SK-N-SH (cell line): ENCODE data around the gene AKT2. TPM values are rescaled to one million over a fixed set of nuclear protein-coding genes. Genes with fewer than 3 reads are reported as not detected.

Experiments used
- CTCF ChIA-PET: fragments of 300-600, 350-600 bp; formaldehyde crosslinking; extraction: SDS; loops from one replicate; lab custom pipeline; 2021; lab: Yijun Ruan, JAX
- POLR2A ChIA-PET: fragments of 350-600 bp; sonication (Branson Sonifier 250); formaldehyde crosslinking; extraction: SDS; loops from one replicate; lab custom pipeline; 2020; ENCODE audit warnings: antibody characterized with exemption, inconsistent platforms; lab: Yijun Ruan, JAX
- DNase-seq: peaks from one replicate; pipeline ENCODE4 v3.0.0; 2012
- H2AFZ ChIP-seq: fragments of 200-600 bp; sonication (generic); 2 replicates; pipeline ENCODE4 v1.8.1; 2016; ENCODE audit warnings: antibody characterized with exemption, mild to moderate bottlenecking, low read depth
- H3F3A ChIP-seq: fragments of 200-600 bp; sonication (generic); replicated peaks from 2 replicates; pipeline ENCODE3; 2016; ENCODE audit warnings: antibody characterized with exemption, mild to moderate bottlenecking; ENCODE audit not compliant: insufficient read depth
- H3K27ac ChIP-seq, 2 experiments: fragments of 200-500 bp in 1 of 2; fragments of 200-600 bp in 1 of 2; sonication (Bioruptor generic) in 1 of 2; sonication (generic), shearing (Covaris generic) in 1 of 2; 2 replicates each; pipeline versions ENCODE4 v1.5.1 to v1.6.1; 2014 to 2016; ENCODE audit warnings: low read depth in 2 of 2, inconsistent platforms in 1 of 2, low read length in 1 of 2, mild to moderate bottlenecking in 1 of 2, mixed read lengths in 1 of 2
- H3K27me3 ChIP-seq: fragments of 200-600 bp; sonication (generic), shearing (Covaris generic); 2 replicates; pipeline ENCODE4 v1.6.1; 2016; ENCODE audit warnings: mixed run types; ENCODE audit not compliant: insufficient read depth
- H3K36me3 ChIP-seq, 2 experiments: fragments of 200-500 bp in 1 of 2; fragments of 200-600 bp in 1 of 2; sonication (Bioruptor generic) in 1 of 2; sonication (generic) in 1 of 2; replicated peaks in 1 of 2; 2 replicates each; pipeline versions ENCODE3 to v1.5.1; 2014 to 2016; ENCODE audit warnings: low read length in 1 of 2, mild to moderate bottlenecking in 1 of 2; ENCODE audit not compliant: insufficient read depth in 2 of 2, control insufficient read depth in 1 of 2
- H3K4me1 ChIP-seq, 2 experiments: fragments of 200-500 bp in 1 of 2; fragments of 200-600 bp in 1 of 2; sonication (Bioruptor generic) in 1 of 2; sonication (generic), shearing (Covaris generic) in 1 of 2; 2 replicates each; pipeline versions ENCODE4 v1.5.1 to v1.6.1; 2014 to 2016; ENCODE audit warnings: low read depth in 1 of 2, low read length in 1 of 2, mixed run types in 1 of 2; ENCODE audit not compliant: insufficient read depth in 2 of 2, control insufficient read depth in 1 of 2
- H3K4me2 ChIP-seq: fragments of 200-600 bp; sonication (generic), shearing (Covaris generic); 2 replicates; pipeline ENCODE4 v1.6.1; 2017; ENCODE audit warnings: mixed run types
- H3K4me3 ChIP-seq, 2 experiments: fragments of 200-500 bp in 1 of 2; fragments of 200-600 bp in 1 of 2; sonication (Bioruptor generic) in 1 of 2; sonication (generic), shearing (Covaris generic) in 1 of 2; 2 replicates each; pipeline versions ENCODE4 v1.5.1 to v1.8.1; 2014 to 2016; ENCODE audit warnings: low read depth in 2 of 2, inconsistent platforms in 1 of 2, low read length in 1 of 2, mild to moderate bottlenecking in 1 of 2, mixed read lengths in 1 of 2, moderate library complexity in 1 of 2
- H3K79me2 ChIP-seq: fragments of 200-600 bp; sonication (generic); 2 replicates; pipeline ENCODE4 v1.8.1; 2017; ENCODE audit warnings: mild to moderate bottlenecking; ENCODE audit not compliant: insufficient read depth
- H3K9ac ChIP-seq: fragments of 200-600 bp; sonication (generic); 2 replicates; pipeline ENCODE4 v1.6.1; 2017; ENCODE audit warnings: mixed run types
- H3K9me2 ChIP-seq: fragments of 200-600 bp; sonication (generic); 2 replicates; pipeline ENCODE4 v1.6.1; 2017; ENCODE audit warnings: mixed run types
- H3K9me3 ChIP-seq: fragments of 200-600 bp; sonication (generic); 2 replicates; pipeline ENCODE4 v1.6.1; 2017; ENCODE audit warnings: mixed run types, mild to moderate bottlenecking, moderate library complexity
- H4K20me1 ChIP-seq: fragments of 200-600 bp; sonication (generic); 2 replicates; pipeline ENCODE4 v1.6.1; 2017; ENCODE audit warnings: mild to moderate bottlenecking, mixed run types; ENCODE audit not compliant: insufficient read depth
- EP300 ChIP-seq, 2 experiments: IDR thresholded peaks; 2 replicates each; pipeline versions ENCODE4 v1.4.0 to v1.6.1; 2012; ENCODE audit warnings: borderline replicate concordance in 1 of 2, low read depth in 1 of 2, low read length in 1 of 2
- EZH2phosphoT487 ChIP-seq: fragments of 200-600 bp; sonication (generic); IDR thresholded peaks from 2 replicates; pipeline ENCODE4 v1.6.1; 2017; ENCODE audit warnings: low read depth, mixed run types, mild to moderate bottlenecking, antibody characterized with exemption, moderate library complexity, borderline replicate concordance
- FOSL2 ChIP-seq: IDR thresholded peaks from 2 replicates; pipeline ENCODE4 v1.4.0; 2012; ENCODE audit warnings: low read depth, mild to moderate bottlenecking, moderate library complexity, borderline replicate concordance
- FOXJ3 ChIP-seq: sonication (generic); formaldehyde crosslinking; IDR thresholded peaks from 2 replicates; pipeline ENCODE4 v1.5.1; 2020; ENCODE audit warnings: mild to moderate bottlenecking, missing genetic modification reagents
- MXI1 ChIP-seq: IDR thresholded peaks from 2 replicates; pipeline ENCODE4 v1.6.1; 2012; ENCODE audit warnings: mild to moderate bottlenecking, low read depth, low read length, improper control_type of control experiment
- RCOR1 ChIP-seq: fragments of 150-350 bp; IDR thresholded peaks from 2 replicates; pipeline ENCODE4 v1.6.1; 2017; ENCODE audit warnings: antibody characterized with exemption, low read length
- SIN3A ChIP-seq: IDR thresholded peaks from 2 replicates; pipeline ENCODE4 v1.6.1; 2012; ENCODE audit warnings: low read depth, mild to moderate bottlenecking, low read length, moderate library complexity, borderline replicate concordance
- TEAD4 ChIP-seq: IDR thresholded peaks from 2 replicates; pipeline ENCODE4 v1.4.0; 2012; ENCODE audit warnings: mild to moderate bottlenecking, borderline replicate concordance; ENCODE audit not compliant: insufficient read depth
- WGBS: methylation state at CpG from one replicate; pipeline ENCODE4 v1.1.6; 2017; ENCODE audit warnings: low lambda C conversion rate; 5-methylcytosine and 5-hydroxymethylcytosine counted together
- polyA plus RNA-seq, 3 experiments: library from polyadenylated mRNA; depleted of rRNA; stranded (reverse); fragments of >200 nt; gene quantifications; 2 replicates each; pipeline ENCODE4 v1.2.3, GENCODE V29; 2012
- TF ChIP-seq, protein P1 (sequence below): fragments of 150-350 bp; IDR thresholded peaks from 2 replicates; pipeline ENCODE4 v1.6.1; 2017; ENCODE audit warnings: antibody characterized with exemption, low read length, low read depth, borderline replicate concordance
- TF ChIP-seq, protein P2 (sequence below): IDR thresholded peaks from 2 replicates; pipeline ENCODE4 v1.4.0; 2012; ENCODE audit warnings: low read depth
- TF ChIP-seq, protein P3 (sequence below): IDR thresholded peaks from 2 replicates; pipeline ENCODE4; 2012

AKT2 gene
- polyA plus RNA-seq, 1 of the 3 experiments (the other 2 are of a cell fraction) = 99.8 TPM

DNA sequence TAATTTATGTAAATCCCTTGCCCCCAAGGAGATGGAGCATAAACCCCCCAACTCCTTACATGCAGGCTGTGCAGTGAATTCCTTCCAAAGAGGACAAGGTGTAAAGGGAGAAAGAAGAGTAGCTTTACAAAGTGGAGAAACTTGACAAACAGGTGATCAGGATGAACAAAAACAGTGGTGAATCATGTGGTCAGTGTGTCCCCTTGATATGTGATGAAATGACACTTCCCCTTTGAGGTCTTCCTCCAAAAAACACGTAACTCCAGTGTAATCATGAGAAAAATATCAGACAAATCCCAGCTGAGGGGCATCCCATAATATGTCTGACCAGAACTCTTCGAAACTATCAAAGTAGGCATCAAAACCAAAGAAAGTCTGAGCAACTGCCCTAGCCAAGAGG, 29.5 kb upstream of the AKT2 start:
- TF ChIP-seq FOXJ3 (CRISPR knock-in tag) (no peak), EP300 (IDR thresholded peaks at IDR 0.05; ENCODE audit: borderline replicate concordance in 1 of 2, low read depth in 1 of 2, low read length in 1 of 2) (no peak), EZH2phosphoT487 (no peak)
- no peaks in the 10 kb centered on the region for H3K9me2 ChIP-seq
- WGBS = 100% methylated on average over 2 of the region's 2 CpGs
- H3K27ac ChIP-seq = no peak overlapping the region
- H3K36me3 ChIP-seq = peaks cover 3 to 5% of the 10 kb centered on the region in 2 experiments
- no peaks in the 10 kb centered on the region for H3F3A ChIP-seq
- no peak overlapping the region for H2AFZ ChIP-seq
- H3K79me2 ChIP-seq = no peaks in the 10 kb centered on the region
- ChIA-PET CTCF (interaction anchor here (0.6 to 5.3 kb wide), 3 partner anchors 10 to 175 kb away, joined by 3 to 25 read pairs (median 4); no protein-coding TSS in a partner anchor), POLR2A (no interaction called here)
- H3K9me3 ChIP-seq = no peaks in the 10 kb centered on the region
- no peak overlapping the region for H3K4me2 ChIP-seq
- no peaks in the 10 kb centered on the region for H4K20me1 ChIP-seq
- H3K27me3 ChIP-seq = no peaks in the 10 kb centered on the region
- no peak for DNase-seq
- no peak overlapping the region for H3K4me3 ChIP-seq
- H3K4me1 ChIP-seq = peaks cover 0 to 5% of the 10 kb centered on the region in 2 experiments; a peak in 1 of 4 replicates
- H3K9ac ChIP-seq = no peak overlapping the region

DNA sequence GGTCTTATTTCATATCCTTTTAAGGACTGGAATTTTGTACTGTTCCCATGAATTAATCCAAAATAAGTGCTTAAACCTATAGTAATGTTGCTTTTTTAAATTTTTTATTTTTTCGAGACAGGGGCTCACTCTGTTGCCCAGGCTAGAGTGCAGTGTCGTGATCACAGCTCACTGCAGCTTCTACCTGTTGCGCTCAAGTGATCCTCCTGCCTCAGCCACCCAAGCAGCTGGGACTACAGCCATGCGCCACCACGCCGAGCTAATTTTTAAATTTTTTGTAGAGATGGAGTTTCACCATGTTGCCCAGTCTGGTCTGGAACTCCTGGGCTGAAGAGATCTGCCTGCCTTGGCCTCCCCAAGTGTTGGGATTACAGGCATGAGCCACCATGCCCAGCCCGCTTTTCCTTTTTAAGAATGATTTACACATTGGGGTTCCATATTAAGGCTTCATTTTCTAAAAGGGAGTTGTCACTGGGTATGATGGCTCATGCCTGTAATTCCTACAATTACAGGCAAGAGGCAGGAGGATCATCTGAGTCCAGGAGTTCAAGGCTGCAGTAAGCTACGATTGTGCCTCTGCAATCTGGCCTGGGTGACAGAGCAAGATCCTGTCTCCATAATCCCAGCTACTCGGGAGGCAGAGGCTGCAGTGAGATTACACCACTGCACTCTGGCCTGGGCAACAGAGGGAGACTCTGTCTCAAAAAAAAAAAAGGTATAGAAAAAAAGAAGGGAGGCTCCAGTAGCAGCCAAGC, 28.3 kb upstream of the AKT2 start:
- H3K9me3 ChIP-seq = no peaks in the 10 kb centered on the region
- no peak overlapping the region for H3K9ac ChIP-seq
- no peak overlapping the region for H3K27ac ChIP-seq
- H3K9me2 ChIP-seq = no peaks in the 10 kb centered on the region
- H4K20me1 ChIP-seq = no peaks in the 10 kb centered on the region
- POLR2A ChIA-PET = interaction anchor here (0.5 kb wide), 1 partner anchor 212 kb away, joined by 4 read pairs; no protein-coding TSS in a partner anchor
- WGBS = 97% methylated on average over 9 of the region's 9 CpGs
- TF ChIP-seq TEAD4 = no peak
- TF ChIP-seq, protein P1, sequence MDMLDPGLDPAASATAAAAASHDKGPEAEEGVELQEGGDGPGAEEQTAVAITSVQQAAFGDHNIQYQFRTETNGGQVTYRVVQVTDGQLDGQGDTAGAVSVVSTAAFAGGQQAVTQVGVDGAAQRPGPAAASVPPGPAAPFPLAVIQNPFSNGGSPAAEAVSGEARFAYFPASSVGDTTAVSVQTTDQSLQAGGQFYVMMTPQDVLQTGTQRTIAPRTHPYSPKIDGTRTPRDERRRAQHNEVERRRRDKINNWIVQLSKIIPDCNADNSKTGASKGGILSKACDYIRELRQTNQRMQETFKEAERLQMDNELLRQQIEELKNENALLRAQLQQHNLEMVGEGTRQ = no peak
- TF ChIP-seq, protein P2, sequence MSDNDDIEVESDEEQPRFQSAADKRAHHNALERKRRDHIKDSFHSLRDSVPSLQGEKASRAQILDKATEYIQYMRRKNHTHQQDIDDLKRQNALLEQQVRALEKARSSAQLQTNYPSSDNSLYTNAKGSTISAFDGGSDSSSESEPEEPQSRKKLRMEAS = no peak
- TF ChIP-seq, protein P3, sequence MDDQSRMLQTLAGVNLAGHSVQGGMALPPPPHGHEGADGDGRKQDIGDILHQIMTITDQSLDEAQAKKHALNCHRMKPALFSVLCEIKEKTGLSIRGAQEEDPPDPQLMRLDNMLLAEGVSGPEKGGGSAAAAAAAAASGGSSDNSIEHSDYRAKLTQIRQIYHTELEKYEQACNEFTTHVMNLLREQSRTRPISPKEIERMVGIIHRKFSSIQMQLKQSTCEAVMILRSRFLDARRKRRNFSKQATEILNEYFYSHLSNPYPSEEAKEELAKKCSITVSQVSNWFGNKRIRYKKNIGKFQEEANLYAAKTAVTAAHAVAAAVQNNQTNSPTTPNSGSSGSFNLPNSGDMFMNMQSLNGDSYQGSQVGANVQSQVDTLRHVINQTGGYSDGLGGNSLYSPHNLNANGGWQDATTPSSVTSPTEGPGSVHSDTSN = no peak
- no peak for TF ChIP-seq EZH2phosphoT487
- TF ChIP-seq SIN3A = no peak
- TF ChIP-seq FOSL2 = no peak
- TF ChIP-seq MXI1 = no peak
- TF ChIP-seq RCOR1 = no peak
- H3K4me3 ChIP-seq = no peak overlapping the region
- H3K4me1 ChIP-seq = peaks cover 0 to 5% of the 10 kb centered on the region in 2 experiments; a peak in 1 of 4 replicates
- no peak overlapping the region for H2AFZ ChIP-seq
- no peak for DNase-seq
- no peaks in the 10 kb centered on the region for H3K27me3 ChIP-seq
- H3K36me3 ChIP-seq = peaks cover 3 to 5% of the 10 kb centered on the region in 2 experiments
- H3K4me2 ChIP-seq = no peak overlapping the region
- no peaks in the 10 kb centered on the region for H3F3A ChIP-seq
- H3K79me2 ChIP-seq = no peaks in the 10 kb centered on the region
- CTCF ChIA-PET = no interaction called here
